Ishikawa (cell line): Measurements from ENCODE around the gene IVL.

Experiments
- CEBPB ChIP-seq: IDR thresholded peaks from 2 replicates; pipeline ENCODE4 v1.6.1; 2012
- EGR1 ChIP-seq: IDR thresholded peaks from 2 replicates; pipeline ENCODE4 v1.6.1; 2012
- EP300 ChIP-seq: IDR thresholded peaks from 2 replicates; pipeline ENCODE4 v1.6.1; 2012; ENCODE audit warnings: borderline replicate concordance
- MAX ChIP-seq: IDR thresholded peaks from 2 replicates; pipeline ENCODE4 v1.6.1; 2012
- NFIC ChIP-seq: IDR thresholded peaks from 2 replicates; pipeline ENCODE4 v1.6.1; 2012
- RAD21 ChIP-seq: IDR thresholded peaks from 2 replicates; pipeline ENCODE4 v1.6.1; 2012; ENCODE audit warnings: low read depth
- REST ChIP-seq: IDR thresholded peaks from 2 replicates; pipeline ENCODE4 v1.6.1; 2012; ENCODE audit warnings: low read depth, mild to moderate bottlenecking
- TAF1 ChIP-seq: IDR thresholded peaks from 2 replicates; pipeline ENCODE4 v1.6.1; 2012; ENCODE audit warnings: low read depth, mild to moderate bottlenecking
- TCF12 ChIP-seq: IDR thresholded peaks from 2 replicates; pipeline ENCODE4 v1.6.1; 2012; ENCODE audit warnings: low read depth
- TEAD4 ChIP-seq: IDR thresholded peaks from 2 replicates; pipeline ENCODE4 v1.6.1; 2012
- USF1 ChIP-seq: IDR thresholded peaks from 2 replicates; pipeline ENCODE4 v1.6.1; 2012
- YY1 ChIP-seq: IDR thresholded peaks from 2 replicates; pipeline ENCODE4 v1.6.1; 2012; ENCODE audit warnings: low read depth

IVL gene

GRCh38 chr1:152869808-152870419 is 38.4 kb upstream of the IVL start:
- TF ChIP-seq TCF12 (no peak), RAD21 (peak; percentile 68), CEBPB (no peak)

- TF ChIP-seq RAD21 (peak; percentile 60), REST (no peak)
These were observed 37.3 kb upstream of the IVL start for GRCh38 chr1:152870831-152871730.

- no peak for TF ChIP-seq NFIC
- no peak for TF ChIP-seq EP300
- no peak for TF ChIP-seq RAD21
- TF ChIP-seq REST: no peak
- no peak for TF ChIP-seq MAX
These were observed 36.6 kb upstream of the IVL start for GRCh38 chr1:152871731-152872126.

GRCh38 chr1:152873495-152873894 is 34.9 kb upstream of the IVL start:
- TF ChIP-seq TAF1: no peak
- no peak for TF ChIP-seq REST
- no peak for TF ChIP-seq USF1

- TF ChIP-seq EGR1: no peak
- TF ChIP-seq YY1: no peak
- TF ChIP-seq CEBPB: no peak
- no peak for TF ChIP-seq TCF12
- TF ChIP-seq MAX: no peak
- no peak for TF ChIP-seq EP300
- TF ChIP-seq TAF1: no peak
- no peak for TF ChIP-seq RAD21
- no peak for TF ChIP-seq TEAD4
- TF ChIP-seq USF1: no peak
These were observed 31.5 kb upstream of the IVL start for GRCh38 chr1:152876827-152877226.

GRCh38 chr1:152878042-152878441 is 30.3 kb upstream of the IVL start, which contains the start of gene SMCP:
TSS of gene SMCP (plus strand) at chr1:152878322. CDS start at chr1:152884423, 6,101 bp downstream.
- TF ChIP-seq YY1 (no peak), RAD21 (peak; percentile 32)
